Activated CD8-positive, alpha-beta T cell treated with anti-CD3 and anti-CD28 coated beads for 36 hours (primary cell): ENCODE data around the gene CAPRIN2. TPM values are rescaled to one million over a fixed set of nuclear protein-coding genes. Genes with fewer than 3 reads are reported as not detected.

Experiments used
- ATAC-seq: fragments of 200-7000 bp; cut with Tn5 transposase; one replicate; pipeline ENCODE4 v1.10.0; 2021; ENCODE audit warnings: mild to moderate bottlenecking, moderate library complexity
- CTCF ChIA-PET: fragments of 350-600 bp; sonication (Branson Sonifier 250); formaldehyde crosslinking; loops from one replicate; lab custom pipeline; 2021; ENCODE audit warnings: antibody characterized with exemption; lab: Charles Lee
- POLR2A ChIA-PET: fragments of 350-600 bp; sonication (Branson Sonifier 250); formaldehyde crosslinking; loops from one replicate; lab custom pipeline; 2021; ENCODE audit warnings: antibody characterized with exemption; lab: Charles Lee
- DNase-seq: peaks from one replicate; pipeline ENCODE4 v3.0.0-alpha.2; 2020
- H3K27ac Mint-ChIP-seq: one replicate; pipeline ENCODE4 v1.8.0; 2021; ENCODE audit warnings: mild to moderate bottlenecking, mixed read lengths
- H3K27me3 Mint-ChIP-seq: one replicate; pipeline ENCODE4 v1.8.0; 2021; ENCODE audit warnings: mixed read lengths
- H3K36me3 Mint-ChIP-seq: one replicate; pipeline ENCODE4 v1.8.0; 2021; ENCODE audit warnings: low read depth, mixed read lengths
- H3K4me1 Mint-ChIP-seq: one replicate; pipeline ENCODE4 v1.8.0; 2021; ENCODE audit warnings: low read depth, mixed read lengths
- H3K4me3 Mint-ChIP-seq: one replicate; pipeline ENCODE4 v1.8.0; 2021; ENCODE audit warnings: mild to moderate bottlenecking, moderate library complexity, mixed read lengths
- H3K9me3 Mint-ChIP-seq: one replicate; pipeline ENCODE4 v1.8.0; 2021; ENCODE audit warnings: mixed read lengths
- CTCF ChIP-seq: fragments of 200-600 bp; IDR thresholded peaks from one replicate; pipeline ENCODE4 v1.8.0; 2022; ENCODE audit warnings: antibody characterized with exemption, mild to moderate bottlenecking
- intact Hi-C: fragments of 100-400 bp; cut with micrococcal nuclease; formaldehyde crosslinking; loops from one replicate; pipeline ENCODE4 v1.10.0; 2022
- total RNA-seq, 2 experiments: library from RNA; stranded (reverse); gene quantifications; one replicate each; pipeline ENCODE4 v1.2.3, GENCODE V29; 2021

Gene CAPRIN2
- total RNA-seq, 2 experiments from 2014 or later = 8.1 to 11.7 TPM

GRCh38 chr12:30695199-30696102 lies 59.3 kb downstream of the CAPRIN2 start, which contains the start of gene IPO8:
Gene IPO8 (minus strand): TSS chr12:30695869. CDS start chr12:30695647, 222 bp downstream.
- peaks cover 33% of the 10 kb centered on the region for H3K4me1 Mint-ChIP-seq

GRCh38 chr12:30694412-30695198 lies 60.1 kb downstream of the CAPRIN2 start:
- ATAC-seq (no peak), DNase-seq (peak; percentile 20)
- POLR2A ChIA-PET = interaction anchor here (1.1 to 2.2 kb wide), 5 partner anchors 9 to 101 kb away, joined by 3 to 11 read pairs (median 7); partner anchors contain the start of gene CAPRIN2
- no peaks in the 10 kb centered on the region for H3K9me3 Mint-ChIP-seq
- peaks cover 1% of the 10 kb centered on the region for H3K27me3 Mint-ChIP-seq
- H3K4me1 Mint-ChIP-seq = peaks cover 36% of the 10 kb centered on the region
- no peaks in the 10 kb centered on the region for H3K36me3 Mint-ChIP-seq
- intact Hi-C loops = no loop called here
- no peak for TF ChIP-seq CTCF
- peak overlapping the region; percentile 89 for H3K4me3 Mint-ChIP-seq
- CTCF ChIA-PET = interaction anchor here (1.0 to 2.5 kb wide), 8 partner anchors 12 to 113 kb away, joined by 3 to 11 read pairs (median 4); no protein-coding TSS in a partner anchor
- H3K27ac Mint-ChIP-seq = peak overlapping the region; percentile 81

More at GRCh38 chr12:30695199-30696102, 59.3 kb downstream of the CAPRIN2 start, which contains the start of gene IPO8:
- ChIA-PET POLR2A (interaction anchor here (0.6 to 2.2 kb wide), 10 partner anchors 10 to 1315 kb away, joined by 3 to 11 read pairs (median 4); partner anchors contain the start of genes CAPRIN2 and ERGIC2), CTCF (interaction anchor here (0.7 to 2.5 kb wide), 12 partner anchors 11 to 149 kb away, joined by 3 to 11 read pairs (median 4); no protein-coding TSS in a partner anchor)
- Mint-ChIP-seq H3K27me3 (peaks cover 1% of the 10 kb centered on the region), H3K9me3 (no peaks in the 10 kb centered on the region), H3K27ac (peak within 1 kb of the TSS; percentile 92), H3K4me3 (peak within 1 kb of the TSS; percentile 89), H3K36me3 (no peaks in the 10 kb centered on the region)
- peak; percentile 92 for ATAC-seq
- intact Hi-C loops = no loop called here
- peak; percentile 40 for TF ChIP-seq CTCF
- peak; percentile 92 for DNase-seq

- ATAC-seq (no peak), DNase-seq (no peak)
- Mint-ChIP-seq H3K36me3 (peaks cover 2% of the 10 kb centered on the region), H3K27me3 (no peaks in the 10 kb centered on the region), H3K27ac (no peak overlapping the region), H3K9me3 (no peaks in the 10 kb centered on the region), H3K4me3 (no peak overlapping the region), H3K4me1 (peaks cover 46% of the 10 kb centered on the region)
- TF ChIP-seq CTCF = no peak
- POLR2A ChIA-PET = no interaction called here
- CTCF ChIA-PET = no interaction called here
- intact Hi-C loops = no loop called here
Measured at GRCh38 chr12:30692470-30692869, 62.3 kb downstream of the CAPRIN2 start.

- CTCF ChIA-PET = no interaction called here
- TF ChIP-seq CTCF = no peak
- DNase-seq (no peak), ATAC-seq (no peak)
- peaks cover 48% of the 10 kb centered on the region for H3K4me1 Mint-ChIP-seq
- no peak overlapping the region for H3K27ac Mint-ChIP-seq
- no peak overlapping the region for H3K4me3 Mint-ChIP-seq
- POLR2A ChIA-PET = interaction anchor here (1.0 kb wide), 1 partner anchor 40 kb away, joined by 3 read pairs; no protein-coding TSS in a partner anchor
- H3K27me3 Mint-ChIP-seq = no peaks in the 10 kb centered on the region
- peaks cover 5% of the 10 kb centered on the region for H3K36me3 Mint-ChIP-seq
- intact Hi-C loops = no loop called here
- no peaks in the 10 kb centered on the region for H3K9me3 Mint-ChIP-seq
Measured at GRCh38 chr12:30691122-30691879, 63.5 kb downstream of the CAPRIN2 start.
